Activated T-helper 9 cell treated with anti-CD3 and anti-CD28 coated beads, Interleukin-2, amount 50 U/mL, for 16 hours (primary cell): ENCODE results near the gene CD1D.
"Not testable (repeated sequence)": the region's sequence is repeated elsewhere in the genome, so short reads cannot be mapped to it uniquely, and the experiment has no call there.

Experiments used
- DNase-seq: peaks from one replicate; pipeline ENCODE4 v3.0.0-alpha.2; 2020; ENCODE audit warnings: low read depth

Gene CD1D

GRCh38 chr1:158176849-158177699, 3.6 kb upstream of the CD1D start:
- not testable (repeated sequence) for DNase-seq

GRCh38 chr1:158177700-158178450, 2.8 kb upstream of the CD1D start:
- DNase-seq, result no peak

DNA sequence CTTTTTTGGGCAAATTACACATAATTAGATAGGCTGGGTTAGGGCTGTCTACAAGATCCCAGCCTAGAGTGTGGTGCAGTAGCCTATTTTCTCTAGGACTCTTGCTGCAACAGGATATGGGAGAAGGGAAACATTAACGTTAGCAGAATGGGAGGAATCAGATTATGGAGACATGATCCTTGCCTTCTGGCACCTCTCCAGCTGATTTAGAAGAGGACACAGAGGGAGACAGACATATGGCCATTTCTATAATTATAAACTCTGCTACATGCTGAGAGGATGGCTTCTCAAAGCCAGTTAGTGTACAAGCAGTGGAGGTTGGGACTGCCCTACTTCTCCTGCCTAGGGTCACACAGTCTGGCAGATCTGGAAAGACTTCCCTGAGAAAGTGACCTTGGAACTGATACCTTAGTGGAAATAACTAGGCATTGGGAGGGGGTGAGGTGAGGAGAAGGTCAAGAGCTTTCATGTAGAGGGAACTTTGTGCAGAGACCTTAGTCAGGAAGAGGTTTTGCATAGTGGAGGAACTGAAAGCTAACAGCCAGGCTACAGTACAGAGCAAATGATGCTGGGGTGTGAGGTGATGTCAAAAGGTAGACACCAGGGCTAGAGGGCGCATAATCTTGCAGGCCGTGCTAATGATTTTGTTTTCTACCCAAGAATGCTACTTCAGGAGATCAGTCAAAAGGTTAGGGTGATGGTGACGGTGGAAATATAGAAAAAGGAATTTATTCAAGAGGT, 1.2 kb upstream of the CD1D start:
- no peak for DNase-seq

GRCh38 chr1:158181577-158181922, 855 bp downstream of the CD1D start:
- DNase-seq, result no peak

GRCh38 chr1:158185770-158186169, 5.1 kb downstream of the CD1D start:
- no peak for DNase-seq

DNA sequence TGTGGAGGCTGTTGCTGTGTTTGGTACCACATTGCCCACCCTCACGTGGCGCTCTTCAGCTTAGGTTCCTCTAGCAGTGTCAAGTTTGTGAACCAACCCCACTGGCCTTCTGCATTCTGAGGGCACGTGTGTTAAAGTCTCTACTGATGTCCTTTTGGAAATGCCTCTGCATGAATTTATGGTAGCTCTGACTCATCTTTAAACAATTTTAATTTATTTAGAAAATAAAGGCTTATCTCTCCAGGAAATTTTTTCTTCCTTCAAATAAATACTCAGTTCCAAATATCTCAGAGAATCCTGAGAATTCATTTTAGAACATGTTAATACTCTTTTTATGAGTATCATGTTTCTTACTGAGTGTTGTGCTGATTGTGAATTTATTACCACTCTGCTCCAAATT, 5.5 kb downstream of the CD1D start:
- DNase-seq, result no peak

GRCh38 chr1:158188611-158189010, 7.9 kb downstream of the CD1D start:
- no peak for DNase-seq

DNA sequence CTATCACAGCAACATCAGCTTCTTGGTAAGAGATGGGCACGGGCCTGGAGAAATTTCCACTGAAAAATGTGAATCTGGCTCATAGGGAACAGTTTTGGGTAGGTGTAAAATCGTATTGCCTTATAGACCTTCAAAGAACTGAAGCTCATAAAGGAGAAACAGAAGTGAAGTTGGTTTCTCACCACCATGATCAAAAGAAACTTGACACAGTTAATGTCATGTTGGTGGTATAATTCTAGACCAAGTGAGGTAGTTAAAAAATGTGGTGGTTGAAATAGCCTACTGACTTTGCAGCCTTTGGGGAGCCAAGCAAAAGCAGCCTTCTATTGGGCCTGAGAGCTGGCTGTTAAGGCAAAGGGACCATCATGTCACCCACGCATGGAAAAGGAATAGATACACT, 8.9 kb downstream of the CD1D start:
- no peak for DNase-seq

DNA sequence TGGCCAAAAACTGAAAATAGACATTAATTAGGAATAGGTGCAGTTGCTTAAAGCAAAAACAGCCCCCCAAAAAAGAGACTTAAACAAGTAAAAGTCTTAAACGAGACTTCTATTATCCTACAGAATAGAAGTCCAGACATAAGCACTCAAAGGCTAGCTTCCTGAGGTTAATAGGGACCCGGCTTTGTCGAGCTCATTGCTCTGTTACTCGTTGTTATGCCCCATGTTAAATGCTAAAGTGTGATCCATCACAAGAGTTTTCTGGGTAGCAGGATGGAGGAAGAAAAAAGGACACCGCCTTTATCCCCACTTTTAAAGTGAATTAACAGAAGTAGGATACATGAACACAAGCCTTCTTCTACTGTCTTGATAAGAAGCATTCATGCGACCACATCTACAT, 10.6 kb downstream of the CD1D start:
- DNase-seq, result no peak

- DNase-seq, result no peak
Observed at GRCh38 chr1:158196461-158196860, 15.8 kb downstream of the CD1D start.

- no peak for DNase-seq
Observed at GRCh38 chr1:158199849-158200248, 19.2 kb downstream of the CD1D start.

GRCh38 chr1:158200527-158200926, 19.8 kb downstream of the CD1D start:
- DNase-seq, result no peak

GRCh38 chr1:158203693-158204457, 23.2 kb downstream of the CD1D start:
- no peak for DNase-seq

GRCh38 chr1:158204458-158204827, 23.7 kb downstream of the CD1D start:
- no peak for DNase-seq

DNA sequence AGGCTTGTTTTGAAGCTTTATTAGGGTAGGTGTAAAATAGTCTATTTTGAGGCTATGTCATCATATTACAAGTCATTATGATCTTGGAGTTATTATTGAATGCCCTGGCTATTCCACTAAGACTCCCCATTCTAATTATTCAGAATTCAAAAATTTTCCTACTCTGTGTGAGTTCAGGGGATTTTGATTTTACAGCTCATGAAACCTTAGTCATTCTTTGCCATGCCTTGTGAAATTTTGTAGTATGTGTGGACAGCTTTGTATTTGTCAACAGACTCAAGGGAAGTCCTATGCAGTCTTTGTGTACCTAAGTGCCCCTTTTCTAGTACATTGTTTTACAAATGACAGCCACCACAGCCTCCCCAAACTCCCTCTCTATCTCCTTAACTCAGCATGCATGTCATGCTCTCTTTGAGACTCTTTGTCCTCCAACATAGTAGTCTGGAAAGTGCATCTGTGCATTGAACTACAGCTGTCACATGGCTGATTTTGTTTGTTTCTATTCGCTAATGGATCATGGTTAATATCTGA, 28.0 kb downstream of the CD1D start:
- no peak for DNase-seq

GRCh38 chr1:158212320-158212719, 31.6 kb downstream of the CD1D start:
- no peak for DNase-seq

DNA sequence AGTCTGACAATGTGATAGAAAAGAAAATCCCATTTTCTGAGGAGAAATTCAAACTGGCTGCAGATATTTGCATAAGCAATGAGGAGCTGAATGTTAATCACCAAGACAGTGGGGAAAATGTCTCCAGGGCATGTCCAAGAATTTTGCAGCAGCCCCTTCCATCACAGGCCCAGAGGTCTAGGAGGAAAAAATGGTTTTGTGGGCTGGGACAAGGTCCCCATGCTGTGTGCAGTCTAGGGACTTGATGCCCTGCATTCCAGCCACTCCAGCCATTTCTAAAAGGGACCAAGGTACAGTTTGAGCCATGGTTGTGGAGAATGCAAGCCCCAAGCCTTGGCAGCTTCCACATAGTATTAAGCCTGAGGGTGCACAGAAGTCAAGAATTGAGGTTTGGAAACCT, 42.8 kb downstream of the CD1D start:
- not testable (repeated sequence) for DNase-seq

- no peak for DNase-seq
Observed at GRCh38 chr1:158227904-158228623, 47.4 kb downstream of the CD1D start.
